ENCODE results near the gene NOC4L.

- TF ChIP-seq EGR1 (IDR thresholded peaks at IDR 0.05) = no peak
- TF ChIP-seq FOXM1 (IDR thresholded peaks at IDR 0.05; ENCODE audit: borderline replicate concordance, low read depth) = no peak
- no peak for TF ChIP-seq TAF1 (IDR thresholded peaks at IDR 0.05; ENCODE audit: low read depth)
- no peak for TF ChIP-seq YY1 (IDR thresholded peaks at IDR 0.05; ENCODE audit: low read depth)
- no peak for TF ChIP-seq REST (IDR thresholded peaks at IDR 0.05; ENCODE audit: low read depth)
- TF ChIP-seq EP300 (IDR thresholded peaks at IDR 0.05; ENCODE audit: borderline replicate concordance) = no peak
- TF ChIP-seq CEBPB (IDR thresholded peaks at IDR 0.05) = no peak
- TF ChIP-seq MAX (IDR thresholded peaks at IDR 0.05) = no peak
- no peak for TF ChIP-seq TEAD4 (IDR thresholded peaks at IDR 0.05)
- no peak for TF ChIP-seq NFIC (IDR thresholded peaks at IDR 0.05)
- TF ChIP-seq RAD21 (IDR thresholded peaks at IDR 0.05; ENCODE audit: low read depth) = no peak
- no peak for TF ChIP-seq ZBTB7A (IDR thresholded peaks at IDR 0.05; ENCODE audit: low read depth)
- no peak for TF ChIP-seq TCF12 (IDR thresholded peaks at IDR 0.05; ENCODE audit: low read depth)
- no peak for TF ChIP-seq CREB1 (IDR thresholded peaks at IDR 0.05; ENCODE audit: low read depth)
Observed at GRCh38 chr12:132106921-132107320, 37.3 kb upstream of the NOC4L start.

Measured in Ishikawa (cell line).